Activated CD8-positive, alpha-beta memory T cell treated with anti-CD3 and anti-CD28 coated beads for 24 hours (primary cell): ENCODE data around the gene FAM81B.
"Not testable (repeated sequence)": the region's sequence is repeated elsewhere in the genome, so short reads cannot be mapped to it uniquely, and the experiment has no call there.

ENCODE experiments used
- DNase-seq: peaks from one replicate; pipeline ENCODE4 v3.0.0-alpha.2; 2020

Gene FAM81B, protein sequence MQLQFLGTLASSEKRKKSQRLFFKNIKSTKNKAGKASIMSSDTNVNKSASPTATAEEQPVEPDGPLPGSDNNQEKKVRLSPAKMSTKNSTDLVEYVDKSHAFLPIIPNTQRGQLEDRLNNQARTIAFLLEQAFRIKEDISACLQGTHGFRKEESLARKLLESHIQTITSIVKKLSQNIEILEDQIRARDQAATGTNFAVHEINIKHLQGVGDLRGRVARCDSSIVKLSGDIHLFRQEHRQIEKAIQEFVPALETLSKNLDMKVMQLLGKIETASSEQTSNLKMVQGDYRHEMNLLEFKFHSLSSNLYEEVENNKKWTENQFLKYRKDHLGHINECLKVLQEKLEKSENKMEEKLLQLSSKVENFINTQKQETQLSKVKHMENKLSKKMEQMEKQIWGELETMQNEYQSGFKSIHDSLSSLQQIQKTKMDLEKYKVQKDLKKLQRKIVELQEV

DNA sequence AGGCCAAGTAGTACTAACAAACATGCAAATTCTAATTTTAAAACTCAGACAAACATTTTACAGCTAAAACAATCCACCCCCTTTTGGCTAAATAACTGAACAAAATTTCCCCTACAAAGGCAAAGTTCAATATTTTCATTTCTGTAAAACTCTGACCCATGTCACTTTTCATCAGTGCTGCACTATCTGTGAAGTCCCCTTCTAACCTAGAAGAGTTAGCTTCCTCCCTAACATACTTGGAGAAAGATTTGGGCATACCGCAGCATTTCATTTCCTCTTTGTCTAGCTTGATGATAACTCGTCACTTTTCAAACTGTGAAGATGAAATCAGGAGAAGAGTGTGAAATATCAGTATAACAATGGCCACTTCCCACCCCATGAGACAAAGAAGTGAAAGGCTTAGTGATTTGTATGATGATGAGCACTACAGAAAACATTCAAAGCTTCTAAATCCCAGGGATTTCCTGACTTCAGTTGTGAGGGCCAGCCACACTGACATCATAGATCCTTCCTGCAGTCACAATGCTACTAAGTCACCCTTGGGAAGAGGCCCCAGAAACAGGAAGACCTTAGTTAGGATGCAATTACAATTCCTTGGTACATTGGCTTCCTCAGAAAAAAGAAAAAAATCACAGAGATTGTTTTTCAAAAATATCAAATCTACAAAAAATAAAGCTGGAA, at the start of gene FAM81B:
TSS of gene FAM81B (plus strand) at position 555 of the 681 bp plus-strand sequence. CDS start at position 579, 24 bp downstream.
- DNase-seq: no peak

DNA sequence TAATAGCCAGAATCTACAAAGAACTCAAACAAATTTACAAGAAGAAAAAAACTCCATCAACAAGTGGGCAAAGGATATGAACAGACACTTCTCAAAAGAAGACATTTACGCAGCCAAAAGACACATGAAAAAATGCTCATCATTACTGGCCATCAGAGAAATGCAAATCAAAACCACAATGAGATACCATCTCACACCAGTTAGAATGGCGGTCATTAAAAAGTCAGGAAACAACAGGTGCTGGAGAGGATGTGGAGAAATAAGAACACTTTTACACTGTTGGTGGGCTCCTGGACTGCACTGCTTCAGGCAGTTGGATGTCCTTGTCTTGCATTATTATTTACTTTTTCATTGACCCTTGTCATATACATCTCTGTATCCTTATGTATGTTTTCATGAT, 49.7 kb upstream of the FAM81B start:
- not testable (repeated sequence) for DNase-seq

DNA sequence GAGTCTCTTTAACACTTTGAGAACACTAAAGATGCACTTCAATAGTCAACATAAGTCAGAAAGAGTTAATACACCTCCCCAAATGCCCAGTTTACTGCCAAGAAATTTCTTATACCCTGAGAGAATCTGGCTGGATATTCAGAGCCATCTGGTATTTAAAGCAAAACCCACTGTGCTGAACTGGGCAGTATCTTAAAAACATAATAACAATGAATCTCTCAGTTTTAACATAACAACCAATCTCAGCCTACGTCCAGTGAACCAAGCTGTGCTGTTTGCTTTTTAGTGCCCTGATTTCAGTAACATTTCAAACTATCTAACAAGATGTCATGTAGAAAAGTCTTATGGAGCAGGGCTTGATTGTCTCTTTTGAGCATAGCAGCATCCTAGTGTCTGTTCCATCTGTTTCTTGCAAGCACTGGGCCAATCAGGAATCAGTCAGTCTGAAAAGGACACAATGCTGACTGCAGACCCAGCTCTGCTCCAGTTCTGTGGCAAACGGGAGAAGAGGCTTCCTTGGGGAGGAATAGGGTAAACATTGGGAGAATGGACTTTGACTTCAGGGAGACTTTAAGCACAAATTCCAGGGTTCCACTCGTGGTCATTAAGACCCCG, 43.6 kb upstream of the FAM81B start:
- no peak for DNase-seq

DNA sequence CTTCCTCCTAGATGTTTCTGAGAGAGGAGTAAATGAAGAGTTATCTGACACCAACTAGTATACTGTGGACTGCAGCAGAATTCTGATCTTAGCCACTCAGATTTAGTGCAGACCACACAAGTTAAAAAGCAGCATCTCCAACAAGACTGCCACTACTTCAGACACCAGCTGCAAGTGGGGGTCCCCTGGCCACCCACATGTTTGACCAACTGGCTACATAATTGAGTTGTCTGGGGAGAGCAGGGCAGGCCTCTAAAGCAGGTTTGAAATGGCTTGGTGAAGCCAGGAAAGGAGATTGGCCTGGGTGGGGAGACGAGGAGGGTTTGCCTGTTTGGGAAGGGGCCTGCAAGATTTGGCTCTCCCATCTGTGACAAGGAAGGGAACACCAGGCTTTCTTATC, 40.5 kb upstream of the FAM81B start:
- DNase-seq: no peak

DNA sequence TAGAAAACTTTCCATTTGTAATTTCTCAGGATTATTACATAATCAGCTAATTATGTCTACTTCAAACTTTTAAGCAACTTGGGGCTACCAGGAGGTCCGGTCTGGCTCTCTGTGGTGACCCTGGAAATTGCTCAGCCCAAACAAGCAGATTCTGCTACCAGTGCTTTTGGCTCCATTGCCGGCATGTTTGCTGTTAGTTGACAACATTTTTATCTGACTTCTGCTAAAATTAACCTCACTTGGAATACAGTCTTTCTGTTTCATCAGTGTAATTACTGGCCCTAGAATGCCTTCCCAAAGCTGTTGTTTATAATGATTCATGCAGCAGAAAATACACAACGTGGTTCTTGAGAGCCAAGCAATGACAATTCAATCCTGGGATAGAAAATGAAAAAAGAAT, 38.5 kb upstream of the FAM81B start:
- no peak for DNase-seq

DNA sequence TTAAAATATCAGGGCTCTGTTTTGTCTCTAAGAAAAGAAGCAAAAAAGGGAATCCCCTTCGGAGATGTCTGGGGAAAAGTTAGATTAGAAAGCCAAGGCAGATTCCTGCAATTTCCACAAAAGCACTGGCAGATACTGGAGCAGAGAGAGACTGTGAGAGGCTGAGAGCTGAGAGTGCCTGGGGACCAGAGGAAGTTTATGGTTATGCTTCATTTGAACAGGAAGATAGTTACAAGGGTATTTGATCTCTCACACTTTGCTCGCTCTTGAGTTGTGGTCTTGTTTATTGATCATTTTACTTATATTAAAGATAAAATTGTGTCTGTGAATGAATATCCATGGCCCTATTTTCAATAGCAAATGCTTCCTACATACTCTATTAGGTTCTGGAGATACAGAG, 32.8 kb upstream of the FAM81B start:
- DNase-seq: no peak

DNA sequence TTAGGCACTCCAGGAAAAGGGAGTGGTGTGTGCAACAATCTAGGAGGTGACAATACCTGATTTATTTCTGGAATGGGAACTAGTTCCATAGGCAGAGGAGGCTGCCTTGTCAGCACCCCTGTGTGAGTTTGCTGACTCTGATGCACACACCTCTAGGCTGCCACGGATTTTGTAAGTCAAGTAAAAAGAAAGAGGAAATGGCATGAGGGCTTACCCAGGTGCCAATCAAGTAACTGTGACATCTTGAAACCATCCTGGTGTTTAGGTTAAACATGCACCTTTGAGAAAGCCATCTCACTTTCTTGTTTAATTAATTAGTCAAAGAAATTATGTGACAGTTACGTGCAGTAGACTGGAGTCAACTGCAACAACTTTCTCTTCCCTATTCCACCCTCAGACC, 32.3 kb upstream of the FAM81B start:
- DNase-seq: no peak

DNA sequence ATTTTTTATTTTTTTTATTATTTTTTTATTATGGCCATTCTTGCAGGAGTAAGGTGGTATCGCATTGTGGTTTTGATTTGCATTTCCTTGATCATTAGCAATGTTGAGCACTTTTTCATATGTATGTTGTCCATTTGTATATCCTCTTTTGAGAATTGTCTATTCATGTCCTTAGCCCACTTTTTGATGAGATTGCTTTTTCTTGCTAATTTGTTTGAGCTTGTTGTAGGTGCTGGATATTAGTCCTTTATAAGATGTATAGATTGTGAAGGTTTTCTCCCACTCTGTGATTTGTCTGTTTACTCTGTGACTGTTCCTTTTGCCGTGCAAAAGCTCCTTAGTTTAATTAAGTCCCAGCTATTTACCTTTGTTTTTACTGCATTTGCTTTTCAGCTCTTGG, 30.5 kb upstream of the FAM81B start:
- not testable (repeated sequence) for DNase-seq

DNA sequence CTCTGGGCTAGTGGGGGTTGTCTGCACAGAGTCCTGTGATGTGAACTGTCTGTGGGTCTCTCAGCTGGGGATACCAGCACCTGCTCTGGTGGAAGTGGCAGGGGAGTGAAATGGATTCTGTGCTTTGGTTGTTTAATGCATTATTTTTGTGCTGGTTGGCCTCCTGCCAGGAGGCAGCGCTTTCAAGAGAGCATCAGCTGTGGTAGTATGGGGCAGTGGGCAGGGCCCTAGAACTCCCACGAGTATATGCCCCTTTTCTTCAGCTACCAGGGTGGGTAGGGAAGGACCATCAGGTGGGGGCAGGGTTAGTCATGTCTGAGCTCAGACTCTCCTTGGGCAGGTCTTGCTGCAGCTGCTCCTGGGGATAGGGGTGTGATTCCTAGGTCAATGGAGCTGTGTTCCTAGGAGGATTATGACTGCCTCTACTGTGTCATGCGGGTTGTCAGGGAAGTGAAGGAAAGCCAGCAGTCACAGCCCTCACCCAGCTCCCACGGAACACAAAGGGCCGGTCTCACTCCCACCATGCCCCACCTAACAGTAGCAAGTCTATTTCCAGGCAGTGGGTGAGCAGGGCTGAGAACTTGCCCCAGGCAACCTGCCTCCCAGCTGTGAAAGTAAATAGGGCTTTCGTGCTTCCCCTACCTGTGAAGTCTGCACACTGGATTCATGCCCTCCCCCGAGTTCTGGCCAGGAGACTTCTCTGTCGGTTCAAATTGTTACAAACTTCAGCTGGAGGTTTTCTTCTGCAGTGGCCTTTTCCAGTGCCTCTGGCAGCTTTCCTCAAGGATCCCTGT, 25.7 kb upstream of the FAM81B start:
- no peak for DNase-seq

DNA sequence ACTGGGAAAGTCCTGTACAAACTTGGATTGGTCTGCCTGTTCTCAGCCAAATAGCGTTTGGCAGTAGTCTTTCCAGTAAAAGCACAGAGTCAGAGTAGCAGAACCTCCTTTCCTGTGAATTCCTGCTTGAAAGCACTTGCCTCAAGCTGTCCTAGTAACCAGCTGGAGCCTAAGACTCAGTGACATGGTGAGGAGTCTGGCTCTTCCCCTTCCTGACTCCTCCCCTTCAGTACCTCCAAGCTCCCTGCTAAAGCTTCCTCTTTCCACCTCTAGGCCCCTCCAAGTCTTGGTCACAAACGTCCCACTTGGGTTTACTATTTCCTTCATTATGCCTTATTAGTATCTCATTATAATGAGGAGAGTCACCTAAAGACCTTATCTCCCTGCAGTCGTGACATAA, 21.4 kb upstream of the FAM81B start:
- no peak for DNase-seq

DNA sequence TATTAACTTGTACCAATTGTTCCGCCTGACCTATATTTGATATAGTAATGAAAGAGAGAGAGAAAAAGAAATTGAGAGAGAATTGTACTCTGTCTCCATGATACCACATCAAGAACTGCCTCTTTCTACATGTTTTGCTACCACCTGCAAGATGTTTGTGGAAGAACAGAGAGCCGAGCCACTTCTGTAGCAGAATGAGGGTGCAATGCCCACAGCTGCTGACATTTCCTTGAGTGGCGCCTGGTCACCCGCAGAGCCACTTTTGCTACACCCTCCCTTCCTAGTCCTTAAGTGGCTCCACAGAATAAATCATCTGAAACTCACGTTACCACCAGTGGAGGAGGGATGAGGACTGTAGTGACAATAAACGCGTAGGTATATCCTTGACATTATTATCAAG, 17.1 kb upstream of the FAM81B start:
- DNase-seq: no peak

DNA sequence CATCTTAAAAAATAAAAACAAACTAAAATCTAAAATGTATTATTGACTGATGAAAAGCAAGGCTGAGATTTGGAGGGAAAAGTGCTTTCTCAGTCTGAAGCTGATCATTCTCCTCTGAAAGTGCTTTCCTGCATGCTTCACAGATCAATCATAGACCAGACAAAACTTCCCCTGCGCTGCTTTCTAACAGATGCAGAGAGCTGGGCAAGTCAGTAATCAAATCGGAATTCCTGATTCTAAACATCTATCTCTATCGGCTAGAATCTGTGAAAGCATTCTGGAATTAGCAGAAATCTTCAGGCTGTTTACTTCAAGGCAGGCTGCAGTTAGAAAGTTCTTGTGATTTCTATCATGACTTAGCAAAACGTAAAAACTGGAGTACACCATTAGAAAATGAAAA, 15.6 kb upstream of the FAM81B start:
- DNase-seq: no peak

DNA sequence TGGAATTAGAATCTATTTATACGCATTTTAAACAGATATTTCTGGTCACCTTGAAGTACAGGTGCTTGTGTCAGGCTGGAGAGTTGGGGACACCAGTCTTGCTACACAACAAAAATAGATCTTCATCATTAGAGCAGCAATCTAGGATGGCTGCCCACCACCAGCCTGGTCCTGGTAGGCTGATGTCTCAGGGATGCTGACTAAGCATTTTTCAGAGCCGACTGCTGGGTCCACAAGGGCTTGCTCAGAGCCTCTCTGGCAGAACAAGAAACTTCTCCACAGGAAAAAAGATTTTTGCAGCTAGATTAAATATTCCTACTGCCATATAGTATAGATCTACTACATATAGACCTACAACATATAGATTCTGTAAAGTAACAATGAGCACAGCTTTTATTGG, 12.0 kb upstream of the FAM81B start:
- DNase-seq: no peak

DNA sequence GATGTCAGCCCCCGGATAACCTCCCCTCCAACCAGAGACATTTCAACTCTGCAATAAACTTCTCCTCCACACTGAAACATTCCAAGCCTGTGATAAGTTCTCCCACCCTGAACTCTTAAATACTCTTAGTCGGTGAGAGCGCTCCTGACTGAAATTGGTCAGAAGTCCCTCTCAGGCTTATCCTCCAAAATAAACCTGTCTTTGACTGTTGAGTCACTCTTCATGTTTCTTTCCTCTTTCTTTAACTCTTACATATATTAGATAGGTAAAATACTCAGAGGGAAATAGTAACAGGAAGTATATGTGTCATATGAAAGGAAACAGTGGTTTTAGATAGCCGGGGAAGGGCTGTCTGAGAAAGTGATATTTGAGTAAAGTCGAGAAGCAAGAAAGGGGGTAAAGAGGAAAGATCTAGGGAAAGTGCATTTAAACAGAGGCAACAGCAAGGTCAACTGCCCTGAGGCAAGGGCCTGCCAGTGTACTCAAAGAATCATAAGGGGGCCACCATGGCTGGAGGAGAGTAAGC, 11.0 kb upstream of the FAM81B start:
- no peak for DNase-seq

DNA sequence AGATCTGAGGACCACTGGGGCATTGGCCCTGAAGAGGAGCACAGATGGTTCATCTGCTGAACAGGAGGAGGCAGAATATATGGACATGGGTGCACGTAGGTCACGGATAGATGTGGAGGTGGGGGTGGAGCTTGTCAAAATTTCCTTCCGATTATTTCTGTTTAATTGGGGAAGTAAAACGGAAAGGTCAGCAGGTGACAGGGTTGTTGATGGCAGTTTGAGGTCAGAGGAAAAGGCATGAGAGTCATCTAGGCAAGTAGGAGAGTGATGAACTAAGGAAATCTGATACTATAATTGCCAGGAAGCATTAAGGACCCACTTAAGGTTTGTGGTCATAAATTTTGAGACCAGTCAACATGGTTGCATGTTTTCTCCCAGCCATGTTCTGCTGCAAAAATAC, 8.4 kb upstream of the FAM81B start:
- DNase-seq: no peak

DNA sequence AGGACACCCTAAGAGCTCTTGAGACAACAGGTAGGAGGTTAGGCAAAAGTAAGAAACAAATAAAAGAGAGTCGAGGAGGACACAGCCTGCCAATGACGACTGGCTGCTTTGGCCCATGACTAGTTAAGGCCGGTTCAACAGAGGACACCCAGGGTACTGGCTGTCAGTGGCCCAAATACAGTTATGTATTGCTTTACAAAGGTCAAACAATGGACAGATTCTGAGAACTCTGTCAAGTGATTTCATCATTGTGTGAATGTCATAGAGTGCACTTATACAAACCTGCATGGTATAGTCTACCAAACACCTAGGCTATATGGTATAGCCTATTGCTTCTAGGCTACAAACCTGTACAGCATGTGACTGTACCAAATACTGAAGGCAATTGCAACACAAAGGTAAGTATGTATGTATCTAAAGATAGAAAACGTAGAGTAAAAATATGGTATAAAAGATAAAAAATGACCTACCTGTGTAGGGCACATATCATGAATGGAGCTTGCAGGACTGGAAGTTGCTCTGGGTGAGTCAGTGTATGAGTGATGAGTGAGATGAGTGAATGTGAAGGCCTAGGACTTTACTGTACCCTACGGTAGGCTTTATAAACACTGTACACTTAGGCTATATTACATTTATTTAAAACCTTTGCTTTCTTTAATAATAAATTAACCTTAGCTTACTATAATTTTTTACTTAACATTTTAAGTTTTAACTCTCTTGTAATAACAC, 6.5 kb upstream of the FAM81B start:
- DNase-seq: no peak

DNA sequence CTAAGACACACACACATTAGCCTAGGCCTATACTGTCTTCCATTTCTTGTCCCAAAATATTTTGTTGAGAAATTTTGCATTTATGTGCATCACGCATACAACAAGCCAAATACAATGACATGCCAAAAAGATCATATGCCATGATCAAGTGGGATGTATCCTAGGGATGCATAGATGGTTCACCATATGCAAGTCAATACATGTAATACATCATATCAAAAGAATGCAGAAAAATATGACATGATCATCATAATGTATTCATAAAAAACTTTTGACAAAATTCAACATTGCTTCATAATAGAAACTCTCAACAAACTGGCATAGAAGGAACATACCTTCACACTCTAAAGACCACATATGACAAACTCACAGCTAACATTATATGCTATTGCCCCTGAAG, 5.8 kb upstream of the FAM81B start:
- no peak for DNase-seq

DNA sequence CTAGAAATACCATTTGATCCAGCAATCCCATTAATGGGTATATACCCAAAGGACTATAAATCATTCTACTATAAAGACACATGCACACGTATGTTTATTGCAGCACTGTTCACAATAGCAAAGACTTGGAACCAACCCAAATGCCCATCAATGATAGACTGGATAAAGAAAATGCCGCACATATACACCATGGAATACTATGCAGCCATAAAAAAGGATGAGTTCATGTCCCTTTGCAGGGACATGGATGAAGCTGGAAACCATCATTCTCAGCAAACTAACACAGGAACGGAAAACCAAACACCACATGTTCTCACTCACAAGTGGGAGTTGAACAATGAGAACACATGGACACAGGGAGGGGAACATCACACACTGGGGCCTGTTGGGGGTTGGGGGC, 799 bp downstream of the FAM81B start:
- not testable (repeated sequence) for DNase-seq

DNA sequence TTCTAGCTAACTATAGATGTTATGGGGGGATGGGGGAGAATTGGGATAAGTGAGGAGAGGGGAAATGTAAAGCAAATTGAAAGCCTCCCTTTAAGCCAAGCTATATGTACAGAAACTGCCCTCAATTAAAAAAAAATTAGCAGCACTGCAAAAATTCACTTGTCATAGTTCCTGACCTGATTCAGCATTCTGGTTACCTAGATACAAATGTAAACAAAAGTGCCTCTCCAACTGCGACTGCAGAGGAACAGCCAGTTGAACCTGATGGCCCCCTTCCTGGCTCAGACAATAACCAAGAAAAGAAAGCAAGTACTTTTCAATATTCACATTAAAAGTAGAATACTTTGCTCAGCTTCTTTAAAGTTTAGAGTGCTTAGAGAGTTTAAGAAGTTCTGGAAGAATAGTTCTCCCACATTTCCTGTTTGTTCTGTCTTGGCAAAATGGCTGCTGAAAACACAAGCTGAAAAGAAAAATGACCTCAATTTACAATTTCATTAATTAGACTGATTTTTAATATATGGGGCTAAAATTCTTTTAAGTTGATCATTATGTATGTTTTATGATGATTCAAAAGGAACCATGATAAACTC, 1.5 kb downstream of the FAM81B start:
- DNase-seq: no peak

DNA sequence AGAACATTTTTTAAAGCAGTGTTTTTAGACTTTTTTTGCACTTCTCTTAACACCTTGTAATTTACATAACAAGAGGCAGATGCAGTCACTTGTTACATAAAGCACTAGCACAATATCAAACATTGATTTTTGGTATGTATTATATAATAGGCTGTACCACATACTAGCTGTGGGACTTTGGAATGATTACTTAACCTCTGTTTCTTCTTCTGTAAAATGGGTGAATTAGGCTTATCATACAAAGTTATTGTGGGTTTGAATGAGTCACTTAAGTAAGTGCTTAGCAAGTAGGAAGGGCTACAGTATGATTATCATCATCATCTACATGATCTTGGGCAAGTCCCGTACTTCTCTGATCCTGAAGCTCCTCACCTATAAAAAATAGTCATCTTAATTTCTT, 2.1 kb downstream of the FAM81B start:
- no peak for DNase-seq

DNA sequence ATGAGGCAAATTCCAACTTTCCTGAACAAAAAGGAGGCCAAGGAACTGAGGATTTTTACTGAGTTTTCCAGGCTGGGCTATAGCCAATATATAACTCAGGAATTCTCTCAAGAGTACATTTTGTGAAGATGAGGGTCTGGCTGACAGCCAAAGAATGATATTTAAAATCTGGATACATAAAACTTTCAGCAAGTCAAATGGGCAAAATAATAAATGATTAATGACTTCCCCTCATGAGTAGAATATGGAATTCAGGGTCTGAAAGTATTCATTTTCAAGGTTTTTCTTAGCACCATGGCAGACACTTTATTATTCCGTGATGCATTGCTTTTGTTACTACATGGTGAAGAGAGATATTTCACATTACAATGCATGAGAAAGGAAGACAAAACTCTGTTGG, 7.8 kb downstream of the FAM81B start:
- no peak for DNase-seq

DNA sequence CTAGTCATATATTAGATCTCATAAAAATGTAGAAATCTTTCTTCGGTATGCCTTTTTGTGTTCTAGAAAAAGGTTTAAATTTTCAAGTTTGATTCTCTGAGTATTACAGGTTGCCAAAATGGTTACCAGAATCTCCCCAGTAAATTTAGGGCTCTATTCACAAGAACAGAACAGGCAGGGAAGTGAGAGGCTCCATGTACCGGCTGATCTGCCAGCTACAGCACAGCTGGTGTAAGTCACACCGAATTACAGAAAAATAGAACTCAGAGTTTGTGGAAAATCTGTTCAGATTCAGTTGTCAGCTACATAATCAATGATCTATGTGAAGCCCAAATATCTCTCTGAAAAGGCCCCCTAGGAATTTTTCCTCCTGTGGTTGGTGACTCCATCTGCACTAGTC, 10.5 kb downstream of the FAM81B start:
- DNase-seq: no peak
